Femur (tissue), 1 donor: Measurements from ENCODE around the gene SGPL1.
"Not testable (repeated sequence)": the region's sequence is repeated elsewhere in the genome, so short reads cannot be mapped to it uniquely, and the experiment has no call there.

ENCODE experiments used
- DNase-seq: peaks from one replicate; pipeline ENCODE4 v3.0.0-alpha.2; 2017

SGPL1 gene

GRCh38 chr10:70845816-70846215, 30.1 kb downstream of the SGPL1 start:
- DNase-seq: no peak

GRCh38 chr10:70846795-70847194, 31.0 kb downstream of the SGPL1 start:
- no peak for DNase-seq

GRCh38 chr10:70847659-70848360, 32.1 kb downstream of the SGPL1 start:
- no peak for DNase-seq

GRCh38 chr10:70849582-70850016, 33.9 kb downstream of the SGPL1 start:
- DNase-seq: no peak

DNA sequence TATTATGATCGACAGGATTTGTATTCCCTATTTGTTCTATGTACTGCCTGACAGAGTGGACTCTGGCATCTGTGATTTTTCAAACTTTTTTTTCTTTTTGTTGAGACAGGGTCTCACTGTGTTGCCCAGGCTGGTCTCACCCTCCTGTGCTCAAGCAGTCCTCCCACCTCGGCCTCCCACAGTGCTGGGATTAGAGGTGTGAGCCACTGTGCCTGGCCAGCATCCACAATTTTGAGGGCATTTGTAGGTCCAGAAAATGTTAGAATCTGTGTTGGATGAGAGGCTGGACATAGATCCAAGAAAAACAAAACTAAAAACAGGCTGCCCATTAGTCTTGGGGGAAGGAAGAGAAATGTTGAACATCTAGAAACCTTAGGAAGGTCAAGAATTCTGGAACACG, 34.3 kb downstream of the SGPL1 start:
- no peak for DNase-seq

GRCh38 chr10:70851597-70852475, 36.1 kb downstream of the SGPL1 start:
- DNase-seq: no peak

- DNase-seq: no peak
These were observed 37.3 kb downstream of the SGPL1 start for GRCh38 chr10:70853038-70853437.

GRCh38 chr10:70853457-70853856, 37.7 kb downstream of the SGPL1 start:
- DNase-seq: no peak

- no peak for DNase-seq
These were observed 40.7 kb downstream of the SGPL1 start for GRCh38 chr10:70856454-70856853.

DNA sequence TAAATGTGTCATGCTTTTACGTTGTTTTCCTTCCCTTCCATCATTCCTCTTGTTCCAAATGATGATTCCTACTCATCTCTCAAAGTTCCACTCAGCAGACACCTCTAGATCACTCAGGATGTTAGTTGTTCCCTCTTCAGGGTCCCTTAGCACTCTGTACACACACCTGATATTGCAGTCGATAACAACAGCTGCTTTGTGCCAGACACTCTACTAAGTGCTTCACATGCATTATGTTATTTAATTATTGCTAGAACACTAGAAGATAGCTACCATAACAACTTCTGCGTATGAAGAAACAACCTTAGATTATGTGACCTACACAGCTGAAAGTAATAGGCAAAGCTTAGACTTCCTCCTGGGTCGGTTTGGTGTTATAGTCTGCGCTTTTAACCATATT, 43.0 kb downstream of the SGPL1 start:
- no peak for DNase-seq

GRCh38 chr10:70861495-70862197, 45.9 kb downstream of the SGPL1 start:
- not testable (repeated sequence) for DNase-seq

DNA sequence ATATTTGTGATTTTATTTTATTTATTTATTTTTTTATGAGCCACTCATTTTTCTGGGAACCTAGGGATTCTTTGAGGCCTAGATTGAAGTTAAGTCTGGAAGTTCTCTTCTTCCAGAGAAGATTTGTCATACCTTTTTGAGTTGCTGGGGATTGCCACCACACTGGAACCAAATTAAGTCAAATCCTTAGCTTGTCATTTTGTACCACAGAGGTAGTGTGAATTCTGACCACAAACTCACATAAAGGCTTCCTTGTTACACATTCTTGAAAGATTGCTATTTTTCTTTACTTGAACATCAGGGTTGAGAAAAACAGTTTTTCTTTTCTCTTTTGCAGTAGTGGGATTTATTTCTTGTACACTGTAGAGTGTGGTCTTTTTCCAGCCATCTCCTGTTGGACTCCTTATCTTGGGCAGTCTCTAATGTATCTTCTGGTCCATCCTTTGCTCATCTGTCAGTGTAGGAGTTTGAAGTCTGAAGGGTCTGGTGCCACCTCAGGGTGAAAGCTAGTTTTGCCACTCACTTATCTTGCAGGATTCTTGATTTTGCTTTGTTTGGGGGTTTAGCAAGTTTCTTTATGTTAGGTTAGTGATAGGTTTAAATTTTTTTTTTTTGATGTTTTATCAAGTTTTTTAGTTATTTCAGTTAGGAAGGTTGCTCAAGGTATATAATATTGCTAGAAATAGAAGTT, 47.9 kb downstream of the SGPL1 start:
- DNase-seq: no peak

DNA sequence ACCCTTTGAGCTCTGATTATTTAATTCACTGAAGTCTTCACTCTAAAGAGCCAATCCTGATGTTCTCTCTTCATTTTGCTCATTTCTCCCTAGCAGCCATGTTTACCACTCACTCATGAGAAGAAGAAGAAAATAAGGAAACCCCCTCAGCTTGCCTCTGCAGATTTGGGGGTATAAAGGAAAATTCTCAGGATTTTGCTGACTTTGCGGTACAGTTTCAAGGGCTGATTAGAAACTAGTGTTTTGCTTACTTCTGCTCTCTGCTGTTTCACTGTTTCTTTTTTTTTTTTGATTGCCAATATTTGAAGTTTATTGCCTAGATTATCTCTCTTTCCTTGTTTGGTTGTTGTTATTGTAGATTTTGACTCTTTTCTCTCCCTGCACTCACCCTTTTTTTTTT, 49.2 kb downstream of the SGPL1 start:
- no peak for DNase-seq

DNA sequence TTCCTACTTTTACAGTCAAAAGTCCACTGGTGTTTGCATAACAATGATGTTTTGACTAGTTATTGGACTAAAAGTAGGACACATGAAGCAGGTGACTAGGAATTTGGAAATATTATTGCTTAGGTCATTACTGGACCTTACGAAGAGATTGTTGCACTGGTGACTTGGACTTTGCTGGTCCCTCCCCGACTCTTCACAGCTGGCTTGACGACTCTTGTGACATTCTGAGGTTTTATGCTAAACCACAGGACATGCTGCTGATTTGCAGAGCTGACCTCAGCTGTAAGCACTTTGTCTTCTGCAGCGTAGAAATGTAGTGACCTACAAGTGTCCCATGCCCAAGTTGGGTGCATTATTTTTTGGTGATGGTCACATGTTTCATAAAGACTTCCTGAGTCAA, 50.7 kb downstream of the SGPL1 start:
- DNase-seq: peak; percentile 34

GRCh38 chr10:70872291-70872690, 56.5 kb downstream of the SGPL1 start:
- DNase-seq: no peak

DNA sequence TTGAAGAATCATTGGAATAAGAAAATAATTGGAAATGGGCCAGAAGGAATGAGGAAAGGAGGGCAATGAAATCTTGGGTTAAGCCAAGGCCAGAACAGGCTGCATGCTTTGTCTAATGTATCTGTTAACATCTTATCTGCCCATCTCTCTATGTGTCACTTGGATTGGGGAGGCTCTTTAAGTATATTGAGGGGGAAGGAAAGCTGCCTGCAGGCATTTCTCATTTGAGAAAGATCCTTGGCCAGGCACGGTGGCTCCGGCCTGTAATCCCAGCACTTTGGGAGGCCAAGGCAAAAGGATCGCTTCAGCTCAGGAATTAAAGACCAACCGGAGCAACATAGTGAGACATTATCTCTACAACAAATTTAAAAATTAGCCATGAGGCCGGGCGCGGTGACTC, 58.3 kb downstream of the SGPL1 start:
- no peak for DNase-seq

DNA sequence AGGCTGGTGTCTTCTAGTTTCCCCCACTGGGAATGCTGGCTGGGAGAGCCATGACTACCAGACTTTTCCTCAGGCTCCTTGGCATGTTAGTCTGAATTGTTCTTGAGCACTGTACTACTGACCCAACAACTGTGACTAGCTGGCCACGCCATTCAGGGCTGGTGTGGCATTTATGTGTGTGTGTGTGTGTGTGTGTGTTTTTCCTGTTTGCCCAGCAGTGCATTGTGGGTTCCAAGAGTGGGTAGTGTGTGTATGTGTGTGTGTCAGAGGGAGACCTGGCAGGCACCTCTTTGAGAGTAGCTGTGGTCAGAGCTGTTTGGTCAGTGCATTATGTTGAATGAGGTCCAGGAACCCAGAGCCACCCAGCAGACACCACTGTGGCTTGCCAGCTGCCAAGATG, 63.5 kb downstream of the SGPL1 start:
- no peak for DNase-seq

DNA sequence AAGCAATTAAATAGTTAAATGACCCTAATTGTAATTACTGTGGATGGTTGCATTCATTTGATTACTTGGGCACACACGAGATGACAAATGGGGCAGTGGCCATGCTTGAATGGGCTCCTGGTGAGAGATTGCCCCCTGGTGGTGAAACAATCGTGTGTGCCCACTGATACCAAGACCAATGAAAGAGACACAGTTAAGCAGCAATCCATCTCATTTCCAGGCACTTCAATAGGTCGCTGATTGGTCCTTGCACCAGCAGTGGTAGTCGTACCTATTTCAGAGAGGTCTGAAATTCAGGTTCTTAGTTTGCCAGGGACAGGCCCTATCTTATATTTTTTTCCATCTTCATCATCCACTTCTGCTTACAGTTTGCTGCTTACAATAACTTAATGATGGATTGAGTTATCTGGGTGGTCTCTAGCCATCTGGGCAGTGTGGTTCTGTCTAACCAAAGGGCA, 64.4 kb downstream of the SGPL1 start:
- DNase-seq: peak; percentile 83

DNA sequence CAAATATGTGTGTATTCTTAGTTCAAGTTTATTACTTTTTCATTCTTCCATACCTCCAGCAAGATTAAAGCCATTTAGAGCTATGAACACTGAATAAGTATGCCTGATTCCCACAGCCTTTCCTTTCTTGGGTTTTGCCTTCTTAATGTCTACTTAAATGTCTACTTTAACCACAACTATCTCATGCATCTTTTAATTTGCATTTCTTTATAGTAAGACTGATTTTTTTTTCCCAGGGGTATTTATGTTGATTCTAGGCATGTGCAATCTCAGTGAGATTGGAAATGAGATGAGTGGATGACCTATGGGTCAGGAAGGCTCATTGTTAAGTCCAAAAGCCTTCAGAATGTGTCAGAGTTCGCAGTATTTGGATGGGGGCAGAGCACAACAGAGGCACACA, 69.0 kb downstream of the SGPL1 start:
- DNase-seq: no peak

GRCh38 chr10:70885481-70885880, 69.7 kb downstream of the SGPL1 start:
- no peak for DNase-seq

DNA sequence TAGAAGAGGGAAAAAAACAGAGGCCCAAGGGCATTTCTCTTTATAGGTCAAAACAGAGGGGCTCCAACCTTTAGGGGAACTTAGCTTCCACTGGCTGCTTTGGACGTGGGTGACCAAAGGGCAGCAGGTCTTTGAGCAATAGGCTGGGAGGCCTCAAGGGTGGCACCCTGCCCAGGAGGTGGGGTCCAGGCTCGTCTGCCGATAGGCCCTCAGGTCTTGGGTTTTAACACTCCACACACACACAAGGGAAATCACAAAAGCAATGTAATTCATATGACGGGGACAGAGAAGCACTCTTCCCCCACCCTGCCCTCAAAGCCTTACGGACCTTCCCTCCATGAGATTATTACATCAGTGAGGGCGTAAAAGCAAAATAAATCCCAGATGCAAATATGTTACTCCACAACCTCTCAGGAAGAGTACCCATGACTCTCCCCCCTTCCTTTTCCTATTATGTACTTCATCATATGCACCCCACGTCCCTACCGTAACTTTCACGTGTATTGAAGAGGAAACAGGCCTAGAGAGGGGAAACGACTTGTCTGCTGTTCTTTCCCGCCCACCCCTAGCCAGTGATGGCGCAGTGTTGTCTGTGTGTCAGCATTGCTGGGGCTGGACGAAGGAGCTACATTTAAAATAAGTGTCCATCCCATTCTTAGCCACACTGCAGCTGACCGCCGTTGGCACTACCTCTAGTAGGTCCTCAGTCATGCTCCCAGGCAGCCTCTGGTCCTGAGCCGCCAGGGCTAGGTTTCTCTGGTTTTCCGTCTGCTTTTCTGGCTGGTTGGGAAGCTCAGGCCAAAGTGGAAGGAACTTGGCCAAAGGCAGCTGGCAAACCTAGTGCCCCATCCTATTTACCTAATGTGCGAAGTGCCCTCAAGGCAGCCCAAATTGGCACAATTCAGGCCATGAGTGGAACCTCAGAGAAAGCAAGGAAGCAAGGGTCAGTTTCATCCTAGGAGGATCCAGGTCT, 70.5 kb downstream of the SGPL1 start:
- no peak for DNase-seq
